Naive thymus-derived CD8-positive, alpha-beta T cell (primary cell): Measurements from ENCODE around the gene NCAM2. TPM values are rescaled to one million over a fixed set of nuclear protein-coding genes. Genes with fewer than 3 reads are reported as not detected.
A peak's percentile ranks its signal among the peaks of the same experiment; 100 is the strongest.

Source experiments
- ATAC-seq, 2 donors: fragments of 150-1000 bp; cut with Tn5 transposase in 1 of 2; sonication (Bioruptor Pico), chemical (Tn5 transposase) in 1 of 2; 1 replicate in 1 of 2; 2 replicates in 1 of 2; pipeline ENCODE4 v1.10.0; 2021; ENCODE audit warnings: mild to moderate bottlenecking in 2 of 2, moderate library complexity in 2 of 2
- POLR2A ChIA-PET: fragments of 350-600 bp; sonication (Branson Sonifier 250); formaldehyde crosslinking; loops from one replicate; lab custom pipeline; 2021; ENCODE audit warnings: antibody characterized with exemption; lab: Charles Lee
- DNase-seq, 10 donors: peaks; one replicate each; pipeline versions ENCODE4 v3.0.0 to v3.0.0-alpha.2; 2020 to 2022
- H3K27ac Mint-ChIP-seq, 10 donors: one replicate each; pipeline ENCODE4 v1.8.0; 2020 to 2022; ENCODE audit warnings: mild to moderate bottlenecking in 10 of 10, mixed read lengths in 10 of 10, moderate library complexity in 4 of 10, inconsistent platforms in 1 of 10
- H3K27me3 Mint-ChIP-seq, 5 donors: one replicate each; pipeline ENCODE4 v1.8.0; 2021 to 2022; ENCODE audit warnings: mixed read lengths in 5 of 5
- H3K36me3 Mint-ChIP-seq, 3 donors: one replicate each; pipeline ENCODE4 v1.8.0; 2020 to 2022; ENCODE audit warnings: mixed read lengths in 3 of 3, mild to moderate bottlenecking in 2 of 3, inconsistent platforms in 1 of 3
- H3K4me1 Mint-ChIP-seq, 4 donors: one replicate each; pipeline ENCODE4 v1.8.0; 2021 to 2022; ENCODE audit warnings: mixed read lengths in 4 of 4
- H3K4me3 Mint-ChIP-seq, 10 donors: one replicate each; pipeline ENCODE4 v1.8.0; 2020 to 2022; ENCODE audit warnings: mild to moderate bottlenecking in 10 of 10, mixed read lengths in 10 of 10, moderate library complexity in 6 of 10, inconsistent platforms in 1 of 10
- H3K9me3 Mint-ChIP-seq, 9 donors: one replicate each; pipeline ENCODE4 v1.8.0; 2020 to 2022; ENCODE audit warnings: mixed read lengths in 9 of 9, mild to moderate bottlenecking in 3 of 9, inconsistent platforms in 1 of 9, moderate library complexity in 1 of 9
- polyA plus RNA-seq, 3 donors: library from polyadenylated mRNA; unstranded; fragments of 300-500 nt; fragmentation: Illumina TruSeq; gene quantifications; one replicate each; pipeline ENCODE4 v1.2.3, GENCODE V29; 2021
- total RNA-seq, 8 experiments: library from RNA in 2 of 8; stranded (reverse) in 2 of 8; gene quantifications; one replicate each; pipeline ENCODE4 v1.2.3 and lab custom pipeline; 2021 to 2026

NCAM2 gene
- total and polyA plus RNA-seq, 5 experiments from 2014 or later, result not detected

- ATAC-seq (no peak), DNase-seq (no peak)
- POLR2A ChIA-PET, result no interaction called here
- Mint-ChIP-seq H3K36me3 (no peaks in the 10 kb centered on the region), H3K9me3 (no peaks in the 10 kb centered on the region), H3K4me3 (no peak overlapping the region), H3K27me3 (peaks cover 0 to 4% (median 0%) of the 10 kb centered on the region in 5 donors), H3K4me1 (peaks cover 0 to 2% (median 0%) of the 10 kb centered on the region in 4 donors), H3K27ac (no peak overlapping the region)
Observed at GRCh38 chr21:21165063-21165645, 166.9 kb downstream of the NCAM2 start.

DNA sequence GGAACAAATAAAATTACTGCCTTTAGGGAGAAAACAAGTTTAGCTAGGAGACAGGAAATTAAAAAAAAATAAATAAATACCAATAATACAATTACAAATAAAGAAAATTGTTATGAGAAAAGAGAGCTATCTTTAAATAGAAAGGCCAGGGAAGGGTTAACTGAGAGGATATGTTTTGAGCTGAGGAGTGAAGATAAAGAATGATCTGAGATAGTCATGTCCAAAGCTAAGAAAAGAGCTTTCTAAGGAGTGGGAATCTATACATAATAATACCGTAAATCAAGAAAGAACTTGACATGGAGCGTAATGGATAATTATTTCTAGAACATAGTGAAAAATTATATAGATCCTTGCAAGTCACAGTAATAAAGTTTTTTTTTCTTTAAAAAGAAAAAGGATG lies 176.5 kb downstream of the NCAM2 start:
- H3K9me3 Mint-ChIP-seq, result no peaks in the 10 kb centered on the region
- H3K27me3 Mint-ChIP-seq, result no peaks in the 10 kb centered on the region
- peaks cover 0 to 5% (median 1%) of the 10 kb centered on the region in 4 donors for H3K4me1 Mint-ChIP-seq
- no peaks in the 10 kb centered on the region for H3K36me3 Mint-ChIP-seq
- no peak overlapping the region for H3K27ac Mint-ChIP-seq
- POLR2A ChIA-PET, result no interaction called here
- no peak overlapping the region for H3K4me3 Mint-ChIP-seq
- no peak for DNase-seq
- no peak for ATAC-seq

DNA sequence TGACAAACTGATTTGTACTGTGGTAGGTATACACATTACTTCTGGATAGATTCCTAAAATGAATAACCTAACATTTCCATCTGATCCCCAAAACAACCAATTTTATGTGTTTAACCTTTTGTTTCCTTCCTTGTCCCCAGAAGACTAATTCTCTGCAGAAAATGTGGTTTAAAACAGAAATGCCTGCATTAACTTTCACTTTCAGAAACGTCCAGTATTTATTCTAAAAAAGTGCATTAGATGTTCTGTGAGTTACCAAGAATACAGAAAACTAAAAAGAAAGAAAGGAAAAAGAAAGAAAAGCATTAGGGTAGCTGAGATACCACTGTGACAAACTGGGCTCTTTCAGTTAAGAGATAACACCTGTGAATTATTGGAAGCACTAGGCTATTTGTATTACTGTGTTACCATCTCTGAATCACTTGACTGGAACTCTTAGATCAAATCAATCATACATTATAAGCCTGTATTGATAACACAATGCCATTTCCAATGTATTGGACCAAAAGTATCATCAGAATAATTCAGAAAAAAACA lies 177.7 kb downstream of the NCAM2 start:
- no peaks in the 10 kb centered on the region for H3K27me3 Mint-ChIP-seq
- POLR2A ChIA-PET, result no interaction called here
- no peak overlapping the region for H3K4me3 Mint-ChIP-seq
- DNase-seq (no peak), ATAC-seq (no peak)
- no peaks in the 10 kb centered on the region for H3K9me3 Mint-ChIP-seq
- no peaks in the 10 kb centered on the region for H3K36me3 Mint-ChIP-seq
- peaks cover 0 to 5% (median 1%) of the 10 kb centered on the region in 4 donors for H3K4me1 Mint-ChIP-seq
- H3K27ac Mint-ChIP-seq, result no peak overlapping the region

DNA sequence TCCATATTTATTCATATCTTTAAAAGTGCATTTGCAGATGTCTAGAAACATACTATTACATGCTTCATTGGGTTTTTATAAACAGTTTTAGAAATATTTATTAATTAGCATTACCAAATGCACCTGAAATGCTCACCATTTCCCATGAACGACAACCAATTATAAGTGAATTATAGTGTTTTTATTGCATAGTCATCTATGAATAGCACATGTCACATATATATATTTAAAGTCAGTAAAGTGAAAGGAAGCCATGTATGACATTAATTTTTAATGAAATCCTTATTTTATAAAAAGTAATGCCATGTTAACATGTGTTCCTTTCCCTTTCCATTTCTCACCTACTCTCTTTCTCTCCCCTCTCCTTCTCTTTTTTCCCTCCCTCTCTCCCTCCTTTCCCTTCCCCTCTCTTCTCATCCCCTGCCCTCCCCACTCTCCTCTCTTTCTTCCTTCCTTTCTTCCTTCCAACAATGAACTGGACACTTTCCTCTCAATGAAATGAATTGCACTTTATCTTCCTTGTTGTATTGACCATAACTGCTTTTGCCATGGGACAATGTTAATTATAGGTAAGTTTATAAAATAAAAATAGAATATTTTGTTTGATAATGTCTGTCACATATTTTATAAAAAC lies 179.3 kb downstream of the NCAM2 start:
- POLR2A ChIA-PET, result no interaction called here
- H3K27ac Mint-ChIP-seq, result no peak overlapping the region
- no peak for DNase-seq
- peaks cover 0 to 5% (median 1%) of the 10 kb centered on the region in 4 donors for H3K4me1 Mint-ChIP-seq
- H3K27me3 Mint-ChIP-seq, result peaks cover 0 to 2% (median 0%) of the 10 kb centered on the region in 5 donors
- H3K36me3 Mint-ChIP-seq, result no peaks in the 10 kb centered on the region
- H3K4me3 Mint-ChIP-seq, result no peak overlapping the region
- H3K9me3 Mint-ChIP-seq, result no peaks in the 10 kb centered on the region
- no peak for ATAC-seq

DNA sequence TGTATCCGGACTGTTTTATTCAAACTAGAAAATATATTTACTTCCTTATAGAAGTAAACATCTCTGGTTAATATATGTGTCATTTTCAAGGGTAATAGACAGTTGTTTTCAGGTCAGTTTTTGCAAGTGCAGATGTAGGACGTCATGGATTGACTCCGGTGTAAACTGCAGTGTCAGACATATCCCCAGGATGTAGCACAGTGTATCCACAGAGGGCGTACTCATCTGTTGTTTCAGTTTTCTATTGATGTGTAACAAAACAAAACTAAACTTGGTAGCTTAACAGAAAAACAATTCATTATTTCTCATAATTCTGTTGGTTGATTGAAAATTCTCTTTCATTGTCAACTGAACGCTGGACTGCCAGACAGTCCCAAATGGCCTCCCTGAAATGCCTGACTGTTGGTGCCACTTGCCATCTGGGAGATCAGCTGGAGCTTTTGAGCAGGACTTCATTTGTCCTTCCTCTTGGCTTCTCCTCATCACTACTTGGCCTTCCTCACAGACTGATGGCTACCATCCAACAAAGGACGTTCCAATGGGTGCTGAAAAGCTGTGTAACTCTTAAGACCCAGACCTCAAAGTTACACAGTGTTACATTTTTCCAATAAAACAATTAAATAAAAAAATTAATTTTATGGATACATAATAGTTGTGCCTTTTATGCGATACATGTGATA lies 181.6 kb downstream of the NCAM2 start:
- H3K4me1 Mint-ChIP-seq, result peaks cover 0 to 5% (median 1%) of the 10 kb centered on the region in 4 donors
- DNase-seq, result no peak
- ATAC-seq, result no peak
- no peak overlapping the region for H3K4me3 Mint-ChIP-seq
- H3K27me3 Mint-ChIP-seq, result peaks cover 0 to 2% (median 0%) of the 10 kb centered on the region in 5 donors
- no peak overlapping the region for H3K27ac Mint-ChIP-seq
- no peaks in the 10 kb centered on the region for H3K36me3 Mint-ChIP-seq
- no peaks in the 10 kb centered on the region for H3K9me3 Mint-ChIP-seq
- POLR2A ChIA-PET, result no interaction called here

DNA sequence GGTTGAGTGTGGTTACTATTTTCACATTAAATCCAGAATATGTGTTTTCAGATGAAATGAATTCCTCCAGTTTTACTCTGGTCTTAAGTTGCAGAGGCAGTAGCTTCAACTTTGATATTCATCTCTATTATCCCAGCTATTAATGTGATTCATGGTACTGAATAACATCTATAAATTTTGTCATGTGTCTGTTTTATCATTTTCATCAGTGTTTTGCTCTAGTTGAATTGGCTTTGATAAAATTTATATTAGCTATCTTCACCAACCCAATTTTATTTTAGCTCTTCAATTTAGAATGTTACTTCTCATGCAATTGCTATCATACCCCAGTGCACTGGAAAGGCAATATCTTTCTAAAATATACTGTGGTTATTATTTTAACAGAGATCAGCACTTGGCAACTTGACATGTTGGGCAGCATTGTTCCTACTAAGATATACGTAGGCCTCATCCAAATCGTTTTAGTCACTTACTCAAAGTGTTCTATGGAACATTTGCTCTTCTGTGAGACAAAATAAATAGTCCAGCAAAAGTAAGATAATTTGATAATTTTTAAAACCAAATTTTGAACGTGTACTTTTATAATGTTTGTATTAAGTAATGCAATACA lies 184.3 kb downstream of the NCAM2 start:
- no peaks in the 10 kb centered on the region for H3K36me3 Mint-ChIP-seq
- no peak overlapping the region for H3K4me3 Mint-ChIP-seq
- DNase-seq (no peak), ATAC-seq (no peak)
- H3K9me3 Mint-ChIP-seq, result no peaks in the 10 kb centered on the region
- POLR2A ChIA-PET, result no interaction called here
- no peak overlapping the region for H3K27ac Mint-ChIP-seq
- no peaks in the 10 kb centered on the region for H3K4me1 Mint-ChIP-seq
- H3K27me3 Mint-ChIP-seq, result peaks cover 0 to 2% (median 0%) of the 10 kb centered on the region in 5 donors

- ATAC-seq (no peak), DNase-seq (no peak)
- Mint-ChIP-seq H3K36me3 (no peaks in the 10 kb centered on the region), H3K27me3 (peaks cover 0 to 2% (median 0%) of the 10 kb centered on the region in 5 donors), H3K27ac (no peak overlapping the region), H3K9me3 (no peaks in the 10 kb centered on the region), H3K4me3 (no peak overlapping the region), H3K4me1 (no peaks in the 10 kb centered on the region)
- POLR2A ChIA-PET, result no interaction called here
Observed at GRCh38 chr21:21183092-21183491, 184.9 kb downstream of the NCAM2 start.

GRCh38 chr21:21184771-21185528 lies 186.7 kb downstream of the NCAM2 start:
- POLR2A ChIA-PET, result no interaction called here
- Mint-ChIP-seq H3K36me3 (no peaks in the 10 kb centered on the region), H3K4me1 (no peaks in the 10 kb centered on the region)

GRCh38 chr21:21187579-21187978 lies 189.4 kb downstream of the NCAM2 start:
- ATAC-seq (no peak), DNase-seq (no peak)
- H3K9me3 Mint-ChIP-seq, result no peaks in the 10 kb centered on the region
- H3K4me1 Mint-ChIP-seq, result no peaks in the 10 kb centered on the region
- POLR2A ChIA-PET, result no interaction called here
- no peak overlapping the region for H3K4me3 Mint-ChIP-seq
- H3K27me3 Mint-ChIP-seq, result peaks cover 0 to 4% (median 0%) of the 10 kb centered on the region in 5 donors
- no peaks in the 10 kb centered on the region for H3K36me3 Mint-ChIP-seq
- no peak overlapping the region for H3K27ac Mint-ChIP-seq

More at GRCh38 chr21:21184771-21185528, 186.7 kb downstream of the NCAM2 start:
- Mint-ChIP-seq H3K9me3 (no peaks in the 10 kb centered on the region), H3K4me3 (no peak overlapping the region), H3K27me3 (peaks cover 0 to 2% (median 0%) of the 10 kb centered on the region in 5 donors), H3K27ac (no peak overlapping the region)
- ATAC-seq, result no peak
- DNase-seq, result no peak

DNA sequence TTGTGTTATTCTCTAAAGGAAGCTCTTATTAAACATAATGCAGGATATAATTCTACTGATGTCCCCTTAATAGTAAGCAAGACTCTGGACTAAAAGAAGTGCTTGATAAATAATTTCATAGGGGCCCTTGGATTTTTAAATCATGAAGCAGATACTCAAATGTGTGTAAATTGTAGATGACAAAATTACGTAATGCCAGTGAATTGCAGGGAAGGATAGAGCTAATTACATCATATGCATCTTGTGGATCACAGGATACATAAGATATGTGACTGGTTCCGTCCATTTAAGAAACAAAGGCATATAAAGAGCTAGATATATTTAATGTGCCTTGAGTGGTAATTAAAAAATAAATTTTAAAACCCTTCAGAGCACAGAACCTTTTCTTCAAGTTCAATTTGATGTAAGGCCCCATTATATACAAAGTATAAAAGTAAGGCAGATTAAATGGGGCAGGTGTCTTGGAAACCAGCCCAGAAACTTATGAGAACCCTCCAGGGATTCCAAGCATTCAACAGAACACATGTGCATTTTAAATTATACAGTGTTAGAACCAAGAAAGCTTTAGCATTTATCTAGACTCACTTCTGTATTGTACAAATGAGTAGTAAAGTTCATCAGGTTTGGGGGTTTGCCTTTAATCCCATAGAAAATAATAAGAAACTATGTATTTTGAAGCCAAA lies 190.4 kb downstream of the NCAM2 start:
- DNase-seq (no peak), ATAC-seq (no peak)
- peaks cover 0 to 4% (median 0%) of the 10 kb centered on the region in 5 donors for H3K27me3 Mint-ChIP-seq
- POLR2A ChIA-PET, result no interaction called here
- no peaks in the 10 kb centered on the region for H3K4me1 Mint-ChIP-seq
- H3K9me3 Mint-ChIP-seq, result no peaks in the 10 kb centered on the region
- H3K36me3 Mint-ChIP-seq, result no peaks in the 10 kb centered on the region
- no peak overlapping the region for H3K4me3 Mint-ChIP-seq
- H3K27ac Mint-ChIP-seq, result no peak overlapping the region

DNA sequence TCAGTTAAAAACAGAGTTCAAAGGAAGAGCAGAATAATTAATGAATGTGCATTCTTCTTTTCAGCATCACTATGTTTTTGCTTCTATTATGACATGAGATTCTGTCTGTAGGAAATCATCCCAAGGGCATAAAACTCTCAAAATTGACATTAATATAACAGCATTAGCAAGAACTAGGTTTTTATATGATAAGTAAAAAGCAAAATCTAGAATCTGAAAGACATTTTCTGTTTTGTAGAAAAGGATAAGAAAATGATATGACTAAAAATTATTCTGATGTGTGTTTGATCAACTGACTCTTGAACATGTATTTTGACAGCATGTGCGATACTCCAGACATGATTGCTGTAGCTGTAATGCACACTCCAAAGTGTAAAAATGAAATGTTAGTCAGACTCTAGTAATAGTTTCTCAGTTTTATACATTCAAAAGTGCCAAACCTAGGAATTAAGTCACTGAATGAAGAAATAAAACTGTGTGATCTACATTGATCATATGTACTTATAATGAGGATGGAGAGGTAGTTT lies 197.3 kb downstream of the NCAM2 start:
- ATAC-seq (no peak), DNase-seq (no peak)
- Mint-ChIP-seq H3K27ac (peak overlapping the region in 1 of 10 donors; percentile 59), H3K4me3 (no peak overlapping the region), H3K27me3 (peaks cover 0 to 4% (median 0%) of the 10 kb centered on the region in 5 donors), H3K4me1 (peaks cover 0 to 6% (median 0%) of the 10 kb centered on the region in 4 donors), H3K9me3 (peaks cover 0 to 2% (median 0%) of the 10 kb centered on the region in 9 donors), H3K36me3 (no peaks in the 10 kb centered on the region)
- POLR2A ChIA-PET, result no interaction called here

GRCh38 chr21:21196087-21196486 lies 197.9 kb downstream of the NCAM2 start:
- Mint-ChIP-seq H3K27me3 (peaks cover 0 to 4% (median 0%) of the 10 kb centered on the region in 5 donors), H3K9me3 (peaks cover 0 to 2% (median 0%) of the 10 kb centered on the region in 9 donors), H3K36me3 (no peaks in the 10 kb centered on the region), H3K27ac (no peak overlapping the region), H3K4me3 (no peak overlapping the region), H3K4me1 (peaks cover 0 to 8% (median 0%) of the 10 kb centered on the region in 4 donors)
- ATAC-seq (no peak), DNase-seq (no peak)
- POLR2A ChIA-PET, result no interaction called here
